ENCODE results near the gene MRPL22. TPM values are rescaled to one million over a fixed set of nuclear protein-coding genes. Genes with fewer than 3 reads are reported as not detected.

The MRPL22 gene
- total RNA-seq, 2 donors from 2014 or later: 8.1 to 12.0 TPM

GRCh38 chr5:154989626-154990025 is 48.8 kb downstream of the MRPL22 start:
- Histone ChIP-seq H3K36me3 (no peaks in the 10 kb centered on the region), H3K9me3 (no peaks in the 10 kb centered on the region), H3K4me3 (no peak overlapping the region), H3K4me1 (ENCODE audit: control insufficient read depth in 1 of 2, low read depth in 2 of 2) (no peaks in the 10 kb centered on the region), H3K27ac (no peak overlapping the region), H3K27me3 (replicated peaks; ENCODE audit: insufficient read depth) (no peaks in the 10 kb centered on the region)
- DNase-seq (ENCODE audit: low spot score) (no peak), ATAC-seq (ENCODE audit: insufficient number of reproducible peaks, low FRiP score, low read depth) (no peak)
- TF ChIP-seq CTCF (IDR thresholded peaks at IDR 0.05): no peak

GRCh38 chr5:154993461-154993860 is 52.6 kb downstream of the MRPL22 start:
- TF ChIP-seq CTCF (IDR thresholded peaks at IDR 0.05): no peak
- no peaks in the 10 kb centered on the region for H3K4me1 ChIP-seq (ENCODE audit: control insufficient read depth in 1 of 2, low read depth in 2 of 2)
- H3K27me3 ChIP-seq (replicated peaks; ENCODE audit: insufficient read depth): no peaks in the 10 kb centered on the region
- DNase-seq (ENCODE audit: low spot score) (no peak), ATAC-seq (ENCODE audit: insufficient number of reproducible peaks, low FRiP score, low read depth) (no peak)
- H3K9me3 ChIP-seq: no peaks in the 10 kb centered on the region
- H3K36me3 ChIP-seq: no peaks in the 10 kb centered on the region
- H3K27ac ChIP-seq: no peak overlapping the region
- H3K4me3 ChIP-seq: no peak overlapping the region

GRCh38 chr5:154995679-154996078 is 54.8 kb downstream of the MRPL22 start:
- no peaks in the 10 kb centered on the region for H3K36me3 ChIP-seq
- H3K27ac ChIP-seq: no peak overlapping the region
- no peak overlapping the region for H3K4me3 ChIP-seq
- H3K27me3 ChIP-seq (replicated peaks; ENCODE audit: insufficient read depth): no peaks in the 10 kb centered on the region
- TF ChIP-seq CTCF (IDR thresholded peaks at IDR 0.05): no peak
- no peaks in the 10 kb centered on the region for H3K9me3 ChIP-seq
- DNase-seq (ENCODE audit: low spot score) (no peak), ATAC-seq (ENCODE audit: insufficient number of reproducible peaks, low FRiP score, low read depth) (no peak)
- no peaks in the 10 kb centered on the region for H3K4me1 ChIP-seq (ENCODE audit: control insufficient read depth in 1 of 2, low read depth in 2 of 2)

GRCh38 chr5:154997746-154998145 is 56.9 kb downstream of the MRPL22 start:
- Histone ChIP-seq H3K4me1 (ENCODE audit: control insufficient read depth in 1 of 2, low read depth in 2 of 2) (no peaks in the 10 kb centered on the region), H3K27me3 (replicated peaks; ENCODE audit: insufficient read depth) (no peaks in the 10 kb centered on the region), H3K4me3 (no peak overlapping the region), H3K27ac (no peak overlapping the region), H3K9me3 (no peaks in the 10 kb centered on the region), H3K36me3 (no peaks in the 10 kb centered on the region)
- TF ChIP-seq CTCF (IDR thresholded peaks at IDR 0.05): no peak
- no peak for DNase-seq (ENCODE audit: low spot score)
- ATAC-seq (ENCODE audit: insufficient number of reproducible peaks, low FRiP score, low read depth): no peak

- Histone ChIP-seq H3K4me3 (no peak overlapping the region), H3K9me3 (no peaks in the 10 kb centered on the region), H3K4me1 (ENCODE audit: control insufficient read depth in 1 of 2, low read depth in 2 of 2) (no peaks in the 10 kb centered on the region), H3K27ac (no peak overlapping the region), H3K36me3 (no peaks in the 10 kb centered on the region), H3K27me3 (replicated peaks; ENCODE audit: insufficient read depth) (no peaks in the 10 kb centered on the region)
- ATAC-seq (ENCODE audit: insufficient number of reproducible peaks, low FRiP score, low read depth) (no peak), DNase-seq (ENCODE audit: low spot score) (no peak)
- no peak for TF ChIP-seq CTCF (IDR thresholded peaks at IDR 0.05)
These were observed 59.0 kb downstream of the MRPL22 start for GRCh38 chr5:154999865-155000264.
